BJ (cell line): ENCODE data around the gene LUC7L. TPM values are rescaled to one million over a fixed set of nuclear protein-coding genes. Genes with fewer than 3 reads are reported as not detected.

ENCODE experiments used
- CTCF ChIA-PET: fragments of 350-600 bp; formaldehyde crosslinking; extraction: SDS; loops from one replicate; lab custom pipeline; 2021; ENCODE audit warnings: antibody characterized with exemption, inconsistent platforms; lab: Yijun Ruan, JAX
- POLR2A ChIA-PET: fragments of 300-600 bp; sonication (Branson Sonifier 250); formaldehyde crosslinking; extraction: SDS; loops from one replicate; lab custom pipeline; 2021; ENCODE audit warnings: antibody characterized with exemption; lab: Charles Lee
- DNase-seq: peaks from one replicate; pipeline ENCODE4 v3.0.0-alpha.2; 2011; ENCODE audit warnings: low read depth
- H3K27me3 ChIP-seq: 2 replicates; pipeline ENCODE4 v1.6.0; 2011; ENCODE audit warnings: low read length; ENCODE audit not compliant: control insufficient read depth, insufficient read depth
- H3K36me3 ChIP-seq: 2 replicates; pipeline ENCODE4 v1.5.1; 2011; ENCODE audit warnings: low read length; ENCODE audit not compliant: control insufficient read depth, insufficient read depth
- H3K4me3 ChIP-seq: 2 replicates; pipeline ENCODE4 v1.5.1; 2011; ENCODE audit warnings: low read depth, mild to moderate bottlenecking, control low read depth, low read length
- polyA plus RNA-seq: library from polyadenylated mRNA; depleted of rRNA; stranded (reverse); fragments of >200 nt; gene quantifications from 2 replicates; pipeline ENCODE4 v1.2.3, GENCODE V29; 2011
- TF ChIP-seq, protein P1 (sequence below): IDR thresholded peaks from 2 replicates; pipeline ENCODE4 v1.5.1; 2011; ENCODE audit warnings: low read depth, mild to moderate bottlenecking, control low read depth, inconsistent platforms, low read length, moderate library complexity; ENCODE audit not compliant: insufficient read depth

Gene LUC7L
- polyA plus RNA-seq, 1 experiment, result 23.3 TPM

DNA sequence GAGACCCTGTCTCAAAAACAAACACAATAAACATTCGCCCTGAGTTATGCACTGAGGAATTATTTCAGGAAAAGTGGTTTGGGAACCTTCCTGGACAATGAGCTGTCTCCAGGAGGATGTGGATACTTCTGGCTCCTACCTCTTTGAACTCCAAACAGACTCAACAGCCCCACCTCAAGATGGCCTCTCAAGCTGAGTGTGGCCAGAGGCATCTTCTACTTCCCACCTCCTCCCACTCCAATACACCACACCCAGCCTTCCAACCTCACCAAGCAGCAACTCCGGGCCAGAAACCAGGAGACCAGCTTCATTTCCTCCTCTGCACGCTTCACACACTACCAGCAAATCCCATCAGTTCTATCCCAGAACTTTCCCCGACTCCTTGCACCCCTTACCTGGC, 37.4 kb downstream of the LUC7L start:
- H3K4me3 ChIP-seq, result no peak overlapping the region
- no peak for DNase-seq
- POLR2A ChIA-PET, result no interaction called here
- TF ChIP-seq, protein P1, sequence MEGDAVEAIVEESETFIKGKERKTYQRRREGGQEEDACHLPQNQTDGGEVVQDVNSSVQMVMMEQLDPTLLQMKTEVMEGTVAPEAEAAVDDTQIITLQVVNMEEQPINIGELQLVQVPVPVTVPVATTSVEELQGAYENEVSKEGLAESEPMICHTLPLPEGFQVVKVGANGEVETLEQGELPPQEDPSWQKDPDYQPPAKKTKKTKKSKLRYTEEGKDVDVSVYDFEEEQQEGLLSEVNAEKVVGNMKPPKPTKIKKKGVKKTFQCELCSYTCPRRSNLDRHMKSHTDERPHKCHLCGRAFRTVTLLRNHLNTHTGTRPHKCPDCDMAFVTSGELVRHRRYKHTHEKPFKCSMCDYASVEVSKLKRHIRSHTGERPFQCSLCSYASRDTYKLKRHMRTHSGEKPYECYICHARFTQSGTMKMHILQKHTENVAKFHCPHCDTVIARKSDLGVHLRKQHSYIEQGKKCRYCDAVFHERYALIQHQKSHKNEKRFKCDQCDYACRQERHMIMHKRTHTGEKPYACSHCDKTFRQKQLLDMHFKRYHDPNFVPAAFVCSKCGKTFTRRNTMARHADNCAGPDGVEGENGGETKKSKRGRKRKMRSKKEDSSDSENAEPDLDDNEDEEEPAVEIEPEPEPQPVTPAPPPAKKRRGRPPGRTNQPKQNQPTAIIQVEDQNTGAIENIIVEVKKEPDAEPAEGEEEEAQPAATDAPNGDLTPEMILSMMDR, result no peak
- no peaks in the 10 kb centered on the region for H3K27me3 ChIP-seq
- CTCF ChIA-PET, result interaction anchor here (1.2 to 2.6 kb wide), 4 partner anchors 10 to 170 kb away, joined by 3 to 7 read pairs (median 4); no protein-coding TSS in a partner anchor
- H3K36me3 ChIP-seq, result peaks cover 50% of the 10 kb centered on the region

- Histone ChIP-seq H3K36me3 (peaks cover 39% of the 10 kb centered on the region), H3K27me3 (no peaks in the 10 kb centered on the region), H3K4me3 (no peak overlapping the region)
- TF ChIP-seq, protein P1, result no peak
- DNase-seq, result no peak
- ChIA-PET CTCF (interaction anchor here (1.5 kb wide), 1 partner anchor 83 kb away, joined by 4 read pairs; no protein-coding TSS in a partner anchor), POLR2A (no interaction called here)
Observed at GRCh38 chr16:189604-190186, 39.6 kb downstream of the LUC7L start.

- DNase-seq, result no peak
- Histone ChIP-seq H3K4me3 (no peak overlapping the region), H3K27me3 (no peaks in the 10 kb centered on the region), H3K36me3 (peaks cover 33% of the 10 kb centered on the region)
- ChIA-PET POLR2A (no interaction called here), CTCF (interaction anchor here (0.6 to 1.5 kb wide), 2 partner anchors 9 to 81 kb away, joined by 3 to 4 read pairs; no protein-coding TSS in a partner anchor)
- TF ChIP-seq, protein P1, result no peak
Observed at GRCh38 chr16:188674-189073, 40.6 kb downstream of the LUC7L start.

GRCh38 chr16:187330-187729, 41.9 kb downstream of the LUC7L start:
- Histone ChIP-seq H3K36me3 (peaks cover 29% of the 10 kb centered on the region), H3K27me3 (no peaks in the 10 kb centered on the region), H3K4me3 (no peak overlapping the region)
- TF ChIP-seq, protein P1, result no peak
- no peak for DNase-seq
- CTCF ChIA-PET, result no interaction called here
- POLR2A ChIA-PET, result no interaction called here

DNA sequence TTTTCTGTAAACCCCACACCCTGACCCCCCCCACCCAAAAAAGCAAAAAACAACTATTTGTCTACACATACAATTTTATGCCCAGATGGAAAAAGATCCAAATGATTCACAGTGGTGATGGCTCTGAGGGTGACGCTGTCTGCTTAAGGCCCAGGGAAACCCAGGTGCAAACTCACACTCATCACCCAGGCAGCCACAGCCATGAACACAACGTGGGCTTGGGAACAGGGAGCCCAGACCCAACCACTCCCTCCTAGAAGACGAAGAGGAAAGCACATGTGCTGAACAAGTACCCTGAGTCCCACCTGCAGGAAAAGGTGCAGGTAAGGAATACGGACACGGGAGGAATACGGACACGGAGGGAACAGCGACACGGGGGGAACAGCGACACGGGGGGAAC, 43.6 kb downstream of the LUC7L start:
- CTCF ChIA-PET, result no interaction called here
- TF ChIP-seq, protein P1, result no peak
- Histone ChIP-seq H3K36me3 (peaks cover 20% of the 10 kb centered on the region), H3K4me3 (no peak overlapping the region), H3K27me3 (no peaks in the 10 kb centered on the region)
- POLR2A ChIA-PET, result no interaction called here
- no peak for DNase-seq
